HUES6 (cell line): ENCODE data around the gene PRPF19.

Experiments used
- H3K27ac ChIP-seq: 2 replicates; pipeline ENCODE4 v1.7.0; 2013; ENCODE audit warnings: low read depth, mild to moderate bottlenecking, low read length, inconsistent platforms
- H3K27me3 ChIP-seq: 2 replicates; pipeline ENCODE4 v1.6.1; 2013; ENCODE audit warnings: low read length; ENCODE audit not compliant: control insufficient read depth, insufficient read depth
- H3K36me3 ChIP-seq: 2 replicates; pipeline ENCODE4 v1.6.1; 2013; ENCODE audit warnings: low read length; ENCODE audit not compliant: control insufficient read depth, insufficient read depth
- H3K4me1 ChIP-seq: 2 replicates; pipeline ENCODE4 v1.6.1; 2013; ENCODE audit warnings: low read length; ENCODE audit not compliant: control insufficient read depth, insufficient read depth
- H3K4me3 ChIP-seq: 2 replicates; pipeline ENCODE4 v1.5.1; 2013; ENCODE audit warnings: low read depth, low read length
- H3K9ac ChIP-seq: one replicate; pipeline ENCODE4 v1.6.1; 2013; ENCODE audit warnings: mild to moderate bottlenecking, low read length
- H3K9me3 ChIP-seq: 2 replicates; pipeline ENCODE4 v1.6.1; 2013; ENCODE audit warnings: low read depth, low read length; ENCODE audit not compliant: control insufficient read depth, insufficient read depth

PRPF19 gene

GRCh38 chr11:60864856-60865513 lies 41.4 kb downstream of the PRPF19 start:
- Histone ChIP-seq H3K27ac (no peak overlapping the region), H3K9ac (no peak overlapping the region), H3K4me3 (no peak overlapping the region), H3K27me3 (no peaks in the 10 kb centered on the region), H3K4me1 (no peaks in the 10 kb centered on the region), H3K9me3 (no peaks in the 10 kb centered on the region), H3K36me3 (no peaks in the 10 kb centered on the region)

- no peak overlapping the region for H3K4me3 ChIP-seq
- H3K9me3 ChIP-seq = no peaks in the 10 kb centered on the region
- H3K36me3 ChIP-seq = no peaks in the 10 kb centered on the region
- H3K27me3 ChIP-seq = no peaks in the 10 kb centered on the region
- H3K27ac ChIP-seq = no peak overlapping the region
- no peaks in the 10 kb centered on the region for H3K4me1 ChIP-seq
- no peak overlapping the region for H3K9ac ChIP-seq
These were observed 42.5 kb downstream of the PRPF19 start for GRCh38 chr11:60863550-60864521.

GRCh38 chr11:60862171-60862570 lies 44.2 kb downstream of the PRPF19 start:
- Histone ChIP-seq H3K27me3 (no peaks in the 10 kb centered on the region), H3K36me3 (no peaks in the 10 kb centered on the region), H3K4me1 (no peaks in the 10 kb centered on the region), H3K4me3 (no peak overlapping the region), H3K9me3 (no peaks in the 10 kb centered on the region), H3K9ac (no peak overlapping the region), H3K27ac (no peak overlapping the region)

GRCh38 chr11:60860943-60861342 lies 45.4 kb downstream of the PRPF19 start:
- no peaks in the 10 kb centered on the region for H3K27me3 ChIP-seq
- H3K9ac ChIP-seq = no peak overlapping the region
- no peak overlapping the region for H3K27ac ChIP-seq
- no peaks in the 10 kb centered on the region for H3K4me1 ChIP-seq
- no peaks in the 10 kb centered on the region for H3K36me3 ChIP-seq
- no peaks in the 10 kb centered on the region for H3K9me3 ChIP-seq
- no peak overlapping the region for H3K4me3 ChIP-seq

GRCh38 chr11:60859616-60860250 lies 46.7 kb downstream of the PRPF19 start:
- no peaks in the 10 kb centered on the region for H3K9me3 ChIP-seq
- no peak overlapping the region for H3K4me3 ChIP-seq

GRCh38 chr11:60858731-60859464 lies 47.5 kb downstream of the PRPF19 start:
- Histone ChIP-seq H3K36me3 (no peaks in the 10 kb centered on the region), H3K27me3 (peaks cover 16% of the 10 kb centered on the region), H3K9ac (no peak overlapping the region), H3K27ac (no peak overlapping the region), H3K9me3 (no peaks in the 10 kb centered on the region), H3K4me3 (no peak overlapping the region), H3K4me1 (no peaks in the 10 kb centered on the region)

More at GRCh38 chr11:60859616-60860250, 46.7 kb downstream of the PRPF19 start:
- H3K4me1 ChIP-seq = no peaks in the 10 kb centered on the region
- no peak overlapping the region for H3K9ac ChIP-seq
- H3K27ac ChIP-seq = no peak overlapping the region
- peaks cover 8% of the 10 kb centered on the region for H3K27me3 ChIP-seq
- H3K36me3 ChIP-seq = no peaks in the 10 kb centered on the region

GRCh38 chr11:60858236-60858635 lies 48.1 kb downstream of the PRPF19 start:
- no peaks in the 10 kb centered on the region for H3K36me3 ChIP-seq
- H3K9me3 ChIP-seq = no peaks in the 10 kb centered on the region
- H3K27ac ChIP-seq = no peak overlapping the region
- no peak overlapping the region for H3K9ac ChIP-seq
- H3K4me1 ChIP-seq = no peaks in the 10 kb centered on the region
- H3K27me3 ChIP-seq = peaks cover 23% of the 10 kb centered on the region
- H3K4me3 ChIP-seq = no peak overlapping the region

GRCh38 chr11:60857378-60858232 lies 48.8 kb downstream of the PRPF19 start:
- Histone ChIP-seq H3K9me3 (no peaks in the 10 kb centered on the region), H3K4me3 (no peak overlapping the region), H3K4me1 (no peaks in the 10 kb centered on the region), H3K27ac (no peak overlapping the region), H3K36me3 (no peaks in the 10 kb centered on the region), H3K27me3 (peaks cover 29% of the 10 kb centered on the region), H3K9ac (no peak overlapping the region)

- peaks cover 12% of the 10 kb centered on the region for H3K4me1 ChIP-seq
- no peaks in the 10 kb centered on the region for H3K9me3 ChIP-seq
- no peak within 1 kb of the TSS for H3K4me3 ChIP-seq
- no peak within 1 kb of the TSS for H3K27ac ChIP-seq
- no peak within 1 kb of the TSS for H3K9ac ChIP-seq
- H3K27me3 ChIP-seq = peaks cover 36% of the 10 kb centered on the region
- peaks cover 7% of the 10 kb centered on the region for H3K36me3 ChIP-seq
These were observed 50.4 kb downstream of the PRPF19 start, which contains the start of gene PTGDR2 for GRCh38 chr11:60855726-60856633. PTGDR2 (minus strand) TSS chr11:60855950; CDS start chr11:60853722, 2,228 bp downstream.
